HUDEP-2 (cell line): ENCODE measurements around the gene APOE.
"Not testable (repeated sequence)": the region's sequence is repeated elsewhere in the genome, so short reads cannot be mapped to it uniquely, and the experiment has no call there.

ENCODE experiments used
- DNase-seq, 76 experiments: peaks; one replicate each; lab custom pipeline; 2025; ENCODE audit not compliant: unreplicated experiment in 76 of 76; lab: John Stamatoyannopoulos, UW

Gene APOE

DNA sequence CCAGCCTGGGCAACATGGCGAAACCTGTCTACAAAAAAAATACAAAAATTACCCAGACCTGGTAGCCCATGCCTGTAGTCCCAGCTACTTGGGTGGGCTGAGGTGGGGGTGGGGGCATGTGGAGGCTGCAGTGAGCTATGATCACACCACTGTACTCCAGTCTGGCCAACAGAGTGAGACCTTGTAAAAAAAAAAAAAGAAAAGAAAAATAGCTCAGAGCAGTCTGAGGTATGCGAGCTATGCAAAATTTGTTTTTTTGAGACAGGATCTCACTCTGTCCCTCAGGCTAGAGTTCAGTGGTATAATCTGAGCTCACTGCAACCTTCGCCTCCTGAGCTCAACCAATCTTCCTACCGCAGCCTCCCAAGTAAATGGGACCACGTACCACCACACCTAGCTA is 21.7 kb upstream of the APOE start:
- DNase-seq = no peak

DNA sequence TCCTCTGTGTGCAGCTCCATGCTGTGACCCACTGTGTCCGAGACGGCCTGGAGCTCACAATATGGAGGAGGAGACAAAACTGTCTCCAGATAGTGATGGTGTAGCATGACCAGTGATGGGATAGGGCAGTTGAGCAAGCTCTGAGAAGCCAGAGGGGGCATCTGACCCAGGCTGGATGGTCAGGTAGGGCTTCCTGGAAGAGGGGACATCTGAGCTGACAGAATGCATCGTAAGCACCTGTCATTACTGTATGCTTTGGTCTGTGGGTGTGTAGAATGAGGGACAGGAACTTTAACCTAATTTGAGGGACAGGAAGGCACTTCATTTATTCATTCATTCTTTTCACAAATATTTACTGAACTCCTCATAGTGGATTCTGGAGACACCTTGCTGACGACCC is 21.0 kb upstream of the APOE start:
- no peak for DNase-seq

GRCh38 chr19:44886141-44886540 is 19.5 kb upstream of the APOE start:
- no peak for DNase-seq

DNA sequence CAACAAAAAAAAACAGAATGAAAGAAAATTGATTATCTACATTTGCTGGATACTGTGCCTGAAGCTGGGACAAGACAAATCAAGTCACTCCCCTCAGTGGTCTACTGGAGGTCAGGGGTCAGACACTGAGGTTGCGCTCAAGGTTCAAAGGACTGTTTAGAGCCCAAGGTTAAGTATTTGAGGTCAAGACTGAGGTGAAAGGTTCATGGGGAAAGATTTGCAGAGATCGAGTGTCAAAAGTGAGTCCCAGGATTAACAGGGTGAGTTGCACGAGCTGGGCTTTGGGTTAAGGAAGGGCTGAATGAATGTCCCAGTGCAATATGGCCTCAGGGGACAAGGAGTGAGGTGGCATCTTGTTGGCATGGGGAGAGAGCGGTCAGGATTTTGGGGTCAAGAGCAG is 17.9 kb upstream of the APOE start:
- no peak for DNase-seq

- DNase-seq = not testable (repeated sequence)
Observed at GRCh38 chr19:44888335-44888734, 17.3 kb upstream of the APOE start.

DNA sequence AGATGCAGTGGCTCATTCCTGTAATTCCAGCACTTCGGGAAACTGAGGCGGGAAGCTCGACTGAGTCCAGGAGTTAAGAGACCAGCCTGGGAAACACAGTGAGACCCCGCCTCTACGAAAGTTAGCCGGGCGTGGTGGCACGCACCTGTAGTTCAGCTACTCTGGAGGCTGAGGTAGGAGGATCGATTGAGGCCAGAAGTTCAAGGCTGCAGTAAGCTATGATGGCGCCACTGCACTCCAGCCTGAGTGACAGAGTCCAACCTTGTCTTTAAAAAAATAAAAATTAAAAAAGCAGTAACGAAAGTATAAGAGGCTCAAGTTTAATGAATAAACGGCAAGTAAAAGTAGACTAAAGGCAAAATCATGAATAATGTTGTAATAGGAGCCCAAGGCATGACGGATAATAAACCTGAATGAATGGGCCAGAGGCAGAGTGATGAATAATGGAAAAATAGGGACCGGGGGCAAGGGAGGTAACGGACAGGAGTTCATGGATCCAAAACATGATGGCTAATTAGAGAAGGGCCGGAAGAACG is 15.7 kb upstream of the APOE start:
- no peak for DNase-seq

GRCh38 chr19:44890366-44891015 is 15.1 kb upstream of the APOE start:
- peak; percentile 99 to 100 (median 100) for DNase-seq

- DNase-seq = peak in 17 of 76 experiments; percentile 99 to 100 (median 100)
Observed at GRCh38 chr19:44891016-44891882, 14.3 kb upstream of the APOE start, which contains the start of gene TOMM40. Gene TOMM40, plus strand, starts transcription at chr19:44891254. Its CDS starts 162 bp downstream, at chr19:44891416.

DNA sequence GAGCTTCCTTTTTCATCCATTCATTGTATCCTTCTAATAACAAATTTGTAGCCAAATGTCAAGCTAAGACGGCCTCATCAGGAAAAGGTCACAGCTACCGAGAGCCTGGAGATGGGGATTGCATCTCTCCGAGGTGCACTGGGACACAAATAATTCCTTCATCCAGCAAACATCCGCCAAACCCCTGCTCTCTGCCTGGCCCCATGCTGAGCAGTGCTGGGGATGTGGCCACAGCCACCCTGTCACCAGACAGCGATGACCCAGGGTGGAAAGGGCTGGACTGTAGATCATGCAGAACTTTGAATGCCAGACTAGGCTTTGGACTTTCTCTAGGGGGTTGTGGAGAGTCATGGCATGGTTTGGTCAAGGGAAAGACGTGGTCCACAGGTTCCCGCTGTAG is 12.7 kb upstream of the APOE start:
- no peak for DNase-seq

GRCh38 chr19:44893332-44894051 is 12.1 kb upstream of the APOE start:
- no peak for DNase-seq

- DNase-seq = no peak
Observed at GRCh38 chr19:44894052-44894400, 11.6 kb upstream of the APOE start.

DNA sequence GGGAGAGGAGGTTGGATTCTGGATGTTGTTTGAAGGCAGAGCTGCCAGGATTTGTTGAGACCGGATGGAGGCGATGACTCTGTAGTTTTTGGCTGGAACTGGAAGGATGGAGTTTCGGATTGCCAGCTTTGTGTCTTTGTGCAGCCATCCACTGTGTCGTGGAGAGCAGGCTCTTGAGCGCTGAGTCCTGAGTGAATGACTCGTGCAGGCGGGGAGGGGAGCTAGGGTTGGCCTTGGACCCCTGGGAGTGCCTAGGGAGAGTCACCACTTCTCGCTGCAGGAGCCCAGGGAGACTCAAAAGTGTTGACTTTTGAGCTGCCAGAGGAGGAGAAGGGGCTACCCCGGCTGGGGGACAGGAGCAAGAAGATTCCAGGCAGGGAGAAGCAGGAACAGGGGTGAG is 10.7 kb upstream of the APOE start:
- DNase-seq = no peak

- DNase-seq = no peak
Observed at GRCh38 chr19:44897835-44898234, 7.8 kb upstream of the APOE start.

- no peak for DNase-seq
Observed at GRCh38 chr19:44900328-44901244, 5.0 kb upstream of the APOE start.

GRCh38 chr19:44903216-44903601 is 2.4 kb upstream of the APOE start:
- no peak for DNase-seq

GRCh38 chr19:44903602-44904425 is 1.8 kb upstream of the APOE start:
- peak in 73 of 76 experiments; percentile 5 to 96 (median 69) for DNase-seq

DNA sequence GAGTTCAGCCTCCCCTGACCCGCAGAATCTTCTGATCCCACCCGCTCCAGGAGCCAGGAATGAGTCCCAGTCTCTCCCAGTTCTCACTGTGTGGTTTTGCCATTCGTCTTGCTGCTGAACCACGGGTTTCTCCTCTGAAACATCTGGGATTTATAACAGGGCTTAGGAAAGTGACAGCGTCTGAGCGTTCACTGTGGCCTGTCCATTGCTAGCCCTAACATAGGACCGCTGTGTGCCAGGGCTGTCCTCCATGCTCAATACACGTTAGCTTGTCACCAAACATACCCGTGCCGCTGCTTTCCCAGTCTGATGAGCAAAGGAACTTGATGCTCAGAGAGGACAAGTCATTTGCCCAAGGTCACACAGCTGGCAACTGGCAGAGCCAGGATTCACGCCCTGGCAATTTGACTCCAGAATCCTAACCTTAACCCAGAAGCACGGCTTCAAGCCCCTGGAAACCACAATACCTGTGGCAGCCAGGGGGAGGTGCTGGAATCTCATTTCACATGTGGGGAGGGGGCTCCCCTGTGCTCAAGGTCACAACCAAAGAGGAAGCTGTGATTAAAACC is 1.1 kb upstream of the APOE start:
- DNase-seq = peak in 7 of 76 experiments; percentile 11 to 43 (median 26)

DNA sequence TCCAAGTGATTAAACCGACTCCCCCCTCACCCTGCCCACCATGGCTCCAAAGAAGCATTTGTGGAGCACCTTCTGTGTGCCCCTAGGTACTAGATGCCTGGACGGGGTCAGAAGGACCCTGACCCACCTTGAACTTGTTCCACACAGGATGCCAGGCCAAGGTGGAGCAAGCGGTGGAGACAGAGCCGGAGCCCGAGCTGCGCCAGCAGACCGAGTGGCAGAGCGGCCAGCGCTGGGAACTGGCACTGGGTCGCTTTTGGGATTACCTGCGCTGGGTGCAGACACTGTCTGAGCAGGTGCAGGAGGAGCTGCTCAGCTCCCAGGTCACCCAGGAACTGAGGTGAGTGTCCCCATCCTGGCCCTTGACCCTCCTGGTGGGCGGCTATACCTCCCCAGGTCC is 2.0 kb downstream of the APOE start:
- no peak for DNase-seq
